Smooth muscle cell (in vitro differentiated cells): ENCODE data around the gene TENM3. TPM values are rescaled to one million over a fixed set of nuclear protein-coding genes. Genes with fewer than 3 reads are reported as not detected.
"Not testable (repeated sequence)": the region's sequence is repeated elsewhere in the genome, so short reads cannot be mapped to it uniquely, and the experiment has no call there.

Experiments used
- DNase-seq: peaks from one replicate; lab custom pipeline; 2025; ENCODE audit not compliant: unreplicated experiment; lab: John Stamatoyannopoulos, UW
- H2AFZ ChIP-seq: fragments of 200-600 bp; sonication (generic); 2 replicates; pipeline ENCODE4 v1.6.0; 2016; ENCODE audit warnings: antibody characterized with exemption, low read depth, mild to moderate bottlenecking
- H3F3A ChIP-seq: fragments of 200-600 bp; sonication (generic); 2 replicates; pipeline ENCODE4 v1.6.0; 2017; ENCODE audit warnings: antibody characterized with exemption, low read depth
- H3K27ac ChIP-seq: fragments of 200-600 bp; sonication (generic); 2 replicates; pipeline ENCODE4 v1.5.1; 2016; ENCODE audit warnings: low read depth, mild to moderate bottlenecking
- H3K27me3 ChIP-seq: fragments of 200-600 bp; sonication (generic); 2 replicates; pipeline ENCODE4 v1.6.1; 2016; ENCODE audit warnings: low read depth, mild to moderate bottlenecking
- H3K36me3 ChIP-seq: fragments of 200-600 bp; sonication (generic); 2 replicates; pipeline ENCODE4 v1.5.1; 2016; ENCODE audit warnings: low read depth
- H3K4me1 ChIP-seq: fragments of 200-600 bp; sonication (generic); 2 replicates; pipeline ENCODE4 v1.5.1; 2016; ENCODE audit warnings: low read depth
- H3K4me2 ChIP-seq: fragments of 200-600 bp; sonication (generic); 2 replicates; pipeline ENCODE4 v1.6.0; 2016; ENCODE audit warnings: mild to moderate bottlenecking
- H3K4me3 ChIP-seq: fragments of 200-600 bp; sonication (generic); 2 replicates; pipeline ENCODE4 v1.5.1; 2016; ENCODE audit warnings: mild to moderate bottlenecking
- H3K79me2 ChIP-seq: fragments of 200-600 bp; sonication (generic); 2 replicates; pipeline ENCODE4 v1.6.0; 2016; ENCODE audit warnings: low read depth, mild to moderate bottlenecking
- H3K9ac ChIP-seq: fragments of 200-600 bp; sonication (generic); 2 replicates; pipeline ENCODE4 v1.6.0; 2016; ENCODE audit warnings: low read depth
- H3K9me3 ChIP-seq: fragments of 200-600 bp; sonication (generic); replicated peaks from 2 replicates; pipeline ENCODE4 v1.5.1; 2016; ENCODE audit warnings: low read depth
- H4K20me1 ChIP-seq: fragments of 200-600 bp; sonication (generic); 2 replicates; pipeline ENCODE4 v1.6.0; 2016; ENCODE audit warnings: low read depth
- CTCF ChIP-seq: fragments of 200-600 bp; sonication (generic); IDR thresholded peaks from 2 replicates; pipeline ENCODE4 v1.5.1; 2017; ENCODE audit warnings: borderline replicate concordance, mild to moderate bottlenecking, antibody characterized with exemption; ENCODE audit not compliant: insufficient read depth, poor library complexity, severe bottlenecking
- WGBS: methylation state at CpG from one replicate; pipeline ENCODE4 v1.1.7; 2016; ENCODE audit warnings: low lambda C conversion rate; 5-methylcytosine and 5-hydroxymethylcytosine counted together
- polyA plus RNA-seq: library from polyadenylated mRNA; unstranded; fragments of >200 nt; fragmentation: Nextera tagmentation; extraction: Ambion mirVana; gene quantifications from 2 replicates; pipeline ENCODE4 v1.2.1, GENCODE V29; 2016
- total RNA-seq: library from RNA; depleted of rRNA; stranded (reverse); fragments of >200 nt; gene quantifications from 2 replicates; pipeline ENCODE4 v1.2.3, GENCODE V29; 2014

The TENM3 gene
- total and polyA plus RNA-seq, 2 experiments from 2014 or later = 46.9 to 295 TPM

DNA sequence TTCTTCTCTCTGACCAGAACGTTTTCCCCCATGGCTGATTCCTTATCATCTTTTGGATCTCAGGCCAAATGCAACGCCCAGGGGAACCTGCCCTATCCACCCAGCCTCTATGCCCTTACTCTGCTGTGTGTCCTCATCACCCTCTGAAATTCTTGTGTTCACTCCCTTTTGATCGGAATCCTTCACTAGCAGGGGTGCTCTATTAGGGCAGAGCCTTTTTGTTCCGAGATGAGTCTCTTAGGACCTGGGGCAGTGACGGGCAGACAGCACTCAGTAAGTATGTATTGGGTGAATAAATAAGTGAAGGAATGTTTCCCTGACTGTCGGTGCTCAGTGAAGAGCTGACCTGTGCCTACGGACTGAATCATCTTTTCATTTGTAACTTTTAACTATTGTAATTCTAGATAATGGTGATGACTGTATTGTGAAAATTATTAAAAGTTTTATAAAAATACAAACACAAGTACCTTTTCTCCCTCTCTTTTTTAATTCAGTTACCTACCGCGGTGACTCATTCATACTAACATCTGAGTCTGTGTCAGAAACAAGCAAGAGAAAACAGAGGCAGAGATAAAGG, 4.8 kb upstream of the TENM3 start:
- peak overlapping the region; percentile 30 for H3K9ac ChIP-seq
- no peak for TF ChIP-seq CTCF
- no peak for DNase-seq
- H3K79me2 ChIP-seq = peaks cover 24% of the 10 kb centered on the region
- WGBS = 24% methylated on average over 9 of the region's 9 CpGs
- H3K4me3 ChIP-seq = peak overlapping the region; percentile 13
- H3K27ac ChIP-seq = peak overlapping the region; percentile 89
- H3K9me3 ChIP-seq = no peaks in the 10 kb centered on the region
- H3K36me3 ChIP-seq = no peaks in the 10 kb centered on the region
- H3K4me2 ChIP-seq = peak overlapping the region; percentile 45
- H3F3A ChIP-seq = peaks cover 39% of the 10 kb centered on the region
- H4K20me1 ChIP-seq = no peaks in the 10 kb centered on the region
- no peak overlapping the region for H2AFZ ChIP-seq
- H3K4me1 ChIP-seq = peaks cover 21% of the 10 kb centered on the region
- no peaks in the 10 kb centered on the region for H3K27me3 ChIP-seq

DNA sequence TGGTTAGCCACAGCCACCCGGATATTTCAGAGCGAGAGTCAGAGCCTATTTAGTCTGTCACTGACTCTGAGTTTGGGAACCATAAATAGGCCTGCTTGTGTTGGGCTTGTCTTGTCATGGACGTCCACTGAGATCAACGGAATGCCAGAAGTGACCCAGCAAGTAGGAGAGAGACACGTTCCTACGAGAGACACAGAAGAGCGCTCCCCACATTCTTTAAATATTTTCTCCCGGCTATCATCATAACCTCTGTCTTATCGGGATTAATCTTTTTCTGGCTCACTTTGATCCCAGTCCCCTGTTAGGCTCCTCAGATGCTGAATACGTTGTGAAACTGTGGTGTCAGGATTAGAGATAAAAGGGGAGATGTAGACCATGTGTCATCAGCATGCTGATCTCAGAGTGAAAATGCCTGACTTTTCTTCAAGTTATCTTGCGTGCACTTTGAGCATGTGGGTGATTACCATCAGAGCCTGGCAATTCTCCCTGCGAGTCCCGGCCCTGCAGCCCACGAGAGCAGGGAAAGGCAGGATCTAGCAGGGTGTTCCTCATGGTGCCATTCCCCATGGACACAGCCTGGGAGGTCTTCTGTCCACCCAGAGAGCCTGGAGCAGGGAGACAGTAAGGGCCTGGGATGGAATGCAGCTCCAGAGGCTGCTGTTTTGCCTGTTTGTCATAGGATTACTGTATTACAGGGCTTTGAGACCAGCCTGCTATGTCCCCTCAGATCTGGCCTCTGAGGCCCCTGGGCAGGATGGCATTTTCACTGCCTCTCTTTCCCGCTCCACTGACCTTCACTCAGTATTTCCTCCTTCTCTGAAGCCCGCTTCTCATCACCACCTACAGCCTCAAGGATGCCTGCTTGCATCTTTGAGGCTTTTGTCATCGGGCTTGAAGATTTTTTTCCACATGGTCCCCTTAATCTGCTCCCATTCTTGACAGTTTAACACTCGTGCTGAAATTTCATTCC, 2.8 kb upstream of the TENM3 start:
- H3K4me1 ChIP-seq = peaks cover 34% of the 10 kb centered on the region
- H4K20me1 ChIP-seq = no peaks in the 10 kb centered on the region
- peak; percentile 14 for DNase-seq
- peaks cover 32% of the 10 kb centered on the region for H3F3A ChIP-seq
- H2AFZ ChIP-seq = no peak overlapping the region
- peak overlapping the region; percentile 89 for H3K27ac ChIP-seq
- H3K9ac ChIP-seq = peak overlapping the region; percentile 59
- H3K36me3 ChIP-seq = no peaks in the 10 kb centered on the region
- no peak for TF ChIP-seq CTCF
- H3K4me3 ChIP-seq = no peak overlapping the region
- WGBS = 1% methylated on average over 18 of the region's 18 CpGs
- H3K4me2 ChIP-seq = peak overlapping the region; percentile 45
- H3K9me3 ChIP-seq = no peaks in the 10 kb centered on the region
- H3K27me3 ChIP-seq = no peaks in the 10 kb centered on the region
- H3K79me2 ChIP-seq = peaks cover 28% of the 10 kb centered on the region

- H2AFZ ChIP-seq, H3K9me3 ChIP-seq, H3K4me3 ChIP-seq, H3K27me3 ChIP-seq, H3K36me3 ChIP-seq, H4K20me1 ChIP-seq, DNase-seq, H3K4me2 ChIP-seq: not testable (repeated sequence)
- Histone ChIP-seq H3K4me1 (peaks cover 50% of the 10 kb centered on the region), H3K9ac (peak overlapping the region; percentile 8), H3K79me2 (peaks cover 22% of the 10 kb centered on the region), H3F3A (peaks cover 26% of the 10 kb centered on the region), H3K27ac (peak overlapping the region; percentile 89)
- WGBS = 97% methylated on average over 4 of the region's 4 CpGs
Observed at GRCh38 chr4:182242260-182242659, 942 bp upstream of the TENM3 start.

GRCh38 chr4:182242787-182243186, 415 bp upstream of the TENM3 start:
- no peaks in the 10 kb centered on the region for H3K36me3 ChIP-seq
- H3K27ac ChIP-seq = peak overlapping the region; percentile 89
- H2AFZ ChIP-seq = no peak overlapping the region
- H4K20me1 ChIP-seq = no peaks in the 10 kb centered on the region
- H3K9ac ChIP-seq = peak overlapping the region; percentile 8
- peaks cover 22% of the 10 kb centered on the region for H3K79me2 ChIP-seq
- H3K4me3 ChIP-seq = no peak overlapping the region
- DNase-seq = no peak
- peaks cover 55% of the 10 kb centered on the region for H3K4me1 ChIP-seq
- no peaks in the 10 kb centered on the region for H3K27me3 ChIP-seq
- H3K4me2 ChIP-seq = peak overlapping the region; percentile 13
- 35% methylated on average over 6 of the region's 6 CpGs for WGBS
- no peak for TF ChIP-seq CTCF
- H3F3A ChIP-seq = peaks cover 31% of the 10 kb centered on the region
- no peaks in the 10 kb centered on the region for H3K9me3 ChIP-seq
